H1 (cell line): ENCODE results near the gene MICA. TPM values are rescaled to one million over a fixed set of nuclear protein-coding genes. Genes with fewer than 3 reads are reported as not detected.

ENCODE experiments used
- CTCF ChIA-PET: fragments of 300-600 bp; sonication (Branson Sonifier 250); formaldehyde crosslinking; loops from one replicate; lab custom pipeline; 2021; ENCODE audit not compliant: partially characterized antibody; lab: Charles Lee
- POLR2A ChIA-PET: fragments of 300-600 bp; sonication (Branson Sonifier 250); formaldehyde crosslinking; loops from one replicate; lab custom pipeline; 2021; ENCODE audit warnings: inconsistent platforms; ENCODE audit not compliant: partially characterized antibody; lab: Charles Lee
- DNase-seq, 2 experiments: peaks; one replicate each; pipeline versions ENCODE4 v3.0.0 to v3.0.0-alpha.2; 2010 to 2022; ENCODE audit warnings: low spot score in 2 of 2, low read depth in 1 of 2, mixed read lengths in 1 of 2
- FAIRE-seq: peaks from 2 replicates; lab custom pipeline; 2011; peaks lifted over from hg19 to GRCh38; lab: Jason Lieb, UNC
- H2AFZ ChIP-seq: 2 replicates; pipeline ENCODE4 v1.8.1; 2012; ENCODE audit warnings: low read length, inconsistent platforms
- H2AK5ac ChIP-seq: 2 replicates; pipeline ENCODE4 v1.6.1; 2013; ENCODE audit warnings: low read depth, low read length
- H2BK120ac ChIP-seq: replicated peaks from 2 replicates; pipeline ENCODE3; 2013; ENCODE audit warnings: low read depth, low read length, inconsistent platforms
- H2BK12ac ChIP-seq: 2 replicates; pipeline ENCODE4 v1.6.1; 2013; ENCODE audit warnings: low read depth, low read length
- H2BK15ac ChIP-seq: 2 replicates; pipeline ENCODE4 v1.6.1; 2013; ENCODE audit warnings: low read length
- H2BK20ac ChIP-seq: 2 replicates; pipeline ENCODE4 v1.6.1; 2013; ENCODE audit warnings: low read length
- H2BK5ac ChIP-seq: 2 replicates; pipeline ENCODE4 v1.6.1; 2013; ENCODE audit warnings: low read depth, low read length
- H3K14ac ChIP-seq: 2 replicates; pipeline ENCODE4 v1.6.1; 2013; ENCODE audit warnings: inconsistent platforms; ENCODE audit not compliant: insufficient read length
- H3K18ac ChIP-seq: 2 replicates; pipeline ENCODE4 v1.6.1; 2013; ENCODE audit warnings: low read length; ENCODE audit errors: extremely low read depth
- H3K23ac ChIP-seq: 2 replicates; pipeline ENCODE4 v1.6.1; 2013; ENCODE audit warnings: inconsistent platforms; ENCODE audit not compliant: insufficient read length
- H3K23me2 ChIP-seq: 2 replicates; pipeline ENCODE4 v1.6.1; 2013; ENCODE audit warnings: low read depth, low read length
- H3K27ac ChIP-seq: 2 replicates; pipeline ENCODE4 v1.6.1; 2011; ENCODE audit warnings: low read depth, low read length, inconsistent platforms
- H3K27me3 ChIP-seq, 4 experiments: replicated peaks in 1 of 4; 1 replicate in 1 of 4; 2 replicates in 3 of 4; pipeline versions ENCODE4 v1.6.1 to v1.8.1; 2011 to 2013; ENCODE audit warnings: low read length in 3 of 4, mild to moderate bottlenecking in 3 of 4, inconsistent platforms in 2 of 4, mixed read lengths in 2 of 4, moderate library complexity in 1 of 4; ENCODE audit not compliant: control insufficient read depth in 3 of 4, insufficient read depth in 3 of 4; ENCODE audit errors: extremely low read depth in 1 of 4
- H3K36me3 ChIP-seq, 4 experiments: 2 replicates each; pipeline versions ENCODE4 v1.6.1 to v1.8.1; 2011 to 2013; ENCODE audit warnings: mild to moderate bottlenecking in 4 of 4, low read length in 3 of 4, moderate library complexity in 2 of 4, control low read depth in 1 of 4, inconsistent platforms in 1 of 4; ENCODE audit not compliant: insufficient read depth in 4 of 4, control insufficient read depth in 2 of 4
- H3K4ac ChIP-seq: replicated peaks from 2 replicates; pipeline ENCODE3; 2013; ENCODE audit warnings: low read length, low read depth, mixed read lengths, inconsistent platforms; ENCODE audit not compliant: insufficient read length
- H3K4me1 ChIP-seq, 4 experiments: replicated peaks in 1 of 4; 1 replicate in 1 of 4; 2 replicates in 3 of 4; pipeline versions ENCODE4 v1.6.1 to v1.8.1; 2011 to 2013; ENCODE audit warnings: low read length in 3 of 4, inconsistent platforms in 2 of 4, mixed read lengths in 1 of 4; ENCODE audit not compliant: insufficient read depth in 4 of 4, control insufficient read depth in 3 of 4
- H3K4me2 ChIP-seq, 2 experiments: 2 replicates each; pipeline versions ENCODE4 v1.6.1 to v1.8.1; 2011 to 2013; ENCODE audit warnings: low read depth in 2 of 2, low read length in 2 of 2, control low read depth in 1 of 2, inconsistent platforms in 1 of 2, mild to moderate bottlenecking in 1 of 2; ENCODE audit not compliant: insufficient read depth in 1 of 2
- H3K4me3 ChIP-seq, 4 experiments: fragments of 200-600, 300-600 bp in 1 of 4; sonication (generic), shearing (Covaris generic), sonication (Bioruptor Twin) in 1 of 4; 2 replicates each; pipeline versions ENCODE4 v1.5.1 to v1.8.1; 2011 to 2016; ENCODE audit warnings: low read length in 4 of 4, low read depth in 3 of 4, control low read depth in 2 of 4, inconsistent platforms in 2 of 4, mild to moderate bottlenecking in 2 of 4, mixed read lengths in 1 of 4, moderate library complexity in 1 of 4; ENCODE audit not compliant: insufficient read depth in 2 of 4; ENCODE audit errors: extremely low read depth in 1 of 4
- H3K56ac ChIP-seq: replicated peaks from 2 replicates; pipeline ENCODE3; 2013; ENCODE audit warnings: low read depth, mild to moderate bottlenecking, mixed read lengths, low read length, inconsistent platforms; ENCODE audit not compliant: insufficient read length
- H3K79me1 ChIP-seq: 2 replicates; pipeline ENCODE4 v1.6.1; 2013; ENCODE audit warnings: low read depth, low read length, control low read depth
- H3K79me2 ChIP-seq, 2 experiments: 2 replicates each; pipeline versions ENCODE4 v1.6.1 to v1.8.1; 2012 to 2013; ENCODE audit warnings: low read length in 2 of 2, mild to moderate bottlenecking in 2 of 2, inconsistent platforms in 1 of 2; ENCODE audit not compliant: insufficient read depth in 2 of 2, control insufficient read depth in 1 of 2
- H3K9ac ChIP-seq, 4 experiments: replicated peaks in 1 of 4; 1 replicate in 1 of 4; 2 replicates in 3 of 4; pipeline versions ENCODE4 v1.6.1 to v1.8.1; 2011 to 2013; ENCODE audit warnings: low read depth in 3 of 4, low read length in 3 of 4, control low read depth in 2 of 4, mild to moderate bottlenecking in 2 of 4, moderate library complexity in 2 of 4, inconsistent platforms in 1 of 4; ENCODE audit errors: extremely low read depth in 1 of 4
- H3K9me3 ChIP-seq, 2 experiments: 2 replicates each; pipeline versions ENCODE4 v1.6.1 to v1.8.1; 2012 to 2013; ENCODE audit warnings: mild to moderate bottlenecking in 2 of 2, moderate library complexity in 2 of 2, control low read depth in 1 of 2, inconsistent platforms in 1 of 2, low read depth in 1 of 2, low read length in 1 of 2, mixed read lengths in 1 of 2; ENCODE audit not compliant: insufficient read depth in 2 of 2
- H4K20me1 ChIP-seq, 2 experiments: replicated peaks in 1 of 2; 2 replicates each; pipeline versions ENCODE3 to v1.8.1; 2011 to 2013; ENCODE audit warnings: inconsistent platforms in 2 of 2, low read length in 2 of 2, mild to moderate bottlenecking in 1 of 2; ENCODE audit not compliant: insufficient read depth in 2 of 2, control insufficient read depth in 1 of 2
- H4K5ac ChIP-seq: 2 replicates; pipeline ENCODE4 v1.6.1; 2013; ENCODE audit warnings: low read length, low read depth, mixed read lengths, inconsistent platforms; ENCODE audit not compliant: insufficient read length
- H4K8ac ChIP-seq: 2 replicates; pipeline ENCODE4 v1.8.0; 2013; ENCODE audit warnings: mild to moderate bottlenecking, moderate library complexity, low read length, inconsistent platforms; ENCODE audit not compliant: insufficient read depth; ENCODE audit errors: extremely low read depth
- H4K91ac ChIP-seq: replicated peaks from 2 replicates; pipeline ENCODE3; 2013; ENCODE audit warnings: low read length, mixed read lengths, inconsistent platforms; ENCODE audit not compliant: insufficient read length
- CEBPB ChIP-seq: IDR thresholded peaks from 2 replicates; pipeline ENCODE4 v1.6.1; 2012; ENCODE audit warnings: low read depth, low read length
- CHD2 ChIP-seq: IDR thresholded peaks from 2 replicates; pipeline ENCODE4 v1.6.1; 2012; ENCODE audit warnings: low read length, improper control_type of control experiment
- PHF8 ChIP-seq: fragments of 200-600 bp; sonication (generic); conservative IDR thresholded peaks from 2 replicates; pipeline ENCODE4 v1.7.1; 2012; ENCODE audit warnings: low read depth, mild to moderate bottlenecking, inconsistent platforms, low read length, moderate library complexity
- SIX5 ChIP-seq: IDR thresholded peaks from 2 replicates; pipeline ENCODE4 v1.6.1; 2011; ENCODE audit warnings: mild to moderate bottlenecking, low read depth, low read length
- TAF7 ChIP-seq: optimal IDR thresholded peaks from 2 replicates; pipeline ENCODE3; 2011; ENCODE audit warnings: low read depth, mild to moderate bottlenecking, inconsistent platforms, low read length, moderate library complexity, borderline replicate concordance
- polyA plus RNA-seq, 7 experiments: library from polyadenylated mRNA; depleted of rRNA in 3 of 7; stranded (reverse) in 5 of 7; unstranded in 2 of 7; fragments of >200 nt in 5 of 7; fragments of 200-250 nt in 2 of 7; gene quantifications; 1 replicate in 5 of 7; 2 replicates in 1 of 7; 4 replicates in 1 of 7; pipeline versions ENCODE4 v1.2.1 to v1.2.3, GENCODE V29; 2011 to 2013; ENCODE audit warnings: missing spikeins in 2 of 7, mixed read lengths in 2 of 7
- total RNA-seq: library from RNA; stranded (reverse); fragmentation: NEBNext Ultra II Directional; extraction: Animal tissue kit (Norgen Biotek cat#: 25700); gene quantifications from 2 replicates; pipeline ENCODE4 v1.2.1, GENCODE V29; 2021

Gene MICA
- total and polyA plus RNA-seq, 2 of the 8 experiments (the other 6 are each of a cell fraction or from before 2014, with no cell fraction given) = 12.5 to 16.3 TPM

GRCh38 chr6:31452859-31453258 lies 49.5 kb downstream of the MICA start:
- DNase-seq (no peak), FAIRE-seq (no peak)
- H3K4me2 ChIP-seq = no peak overlapping the region
- no peaks in the 10 kb centered on the region for H3K79me1 ChIP-seq
- no peak overlapping the region for H2AK5ac ChIP-seq
- H2BK5ac ChIP-seq = no peak overlapping the region
- H3K9ac ChIP-seq = no peak overlapping the region
- ChIA-PET CTCF (interaction anchor here (1.4 to 1.8 kb wide), 4 partner anchors 11 to 96 kb away, joined by 3 to 15 read pairs (median 4); partner anchors contain the start of gene ATP6V1G2), POLR2A (interaction anchor here (1.8 kb wide), 1 partner anchor 9 kb away, joined by 11 read pairs; no protein-coding TSS in a partner anchor)
- no peak overlapping the region for H4K5ac ChIP-seq
- H3K23me2 ChIP-seq = no peaks in the 10 kb centered on the region
- H3K79me2 ChIP-seq = no peaks in the 10 kb centered on the region
- H2BK15ac ChIP-seq = no peak overlapping the region
- H2AFZ ChIP-seq = no peak overlapping the region
- no peak overlapping the region for H3K27ac ChIP-seq
- H3K36me3 ChIP-seq = no peaks in the 10 kb centered on the region
- H2BK120ac ChIP-seq = no peak overlapping the region
- H3K4ac ChIP-seq = no peak overlapping the region
- no peak for TF ChIP-seq TAF7
- TF ChIP-seq CHD2 = no peak
- no peak for TF ChIP-seq PHF8
- TF ChIP-seq CEBPB = no peak
- no peak for TF ChIP-seq SIX5
- H3K23ac ChIP-seq = no peak overlapping the region
- no peak overlapping the region for H3K18ac ChIP-seq
- H2BK12ac ChIP-seq = no peak overlapping the region
- H2BK20ac ChIP-seq = no peak overlapping the region
- no peaks in the 10 kb centered on the region for H4K20me1 ChIP-seq
- no peaks in the 10 kb centered on the region for H3K27me3 ChIP-seq
- no peak overlapping the region for H3K56ac ChIP-seq
- no peak overlapping the region for H3K4me3 ChIP-seq
- no peak overlapping the region for H3K14ac ChIP-seq
- no peaks in the 10 kb centered on the region for H3K9me3 ChIP-seq
- no peak overlapping the region for H4K91ac ChIP-seq
- H3K4me1 ChIP-seq = peaks cover 0 to 3% (median 0%) of the 10 kb centered on the region in 4 experiments; a peak in 1 of 7 replicates
- no peak overlapping the region for H4K8ac ChIP-seq
